Fibroblast of lung (primary cell): ENCODE results near the gene CPEB4. TPM values are rescaled to one million over a fixed set of nuclear protein-coding genes. Genes with fewer than 3 reads are reported as not detected.
A peak's percentile ranks its signal among the peaks of the same experiment; 100 is the strongest.

Experiments
- DNase-seq, 2 donors: peaks; one replicate each; pipeline versions ENCODE4 v3.0.0 to v3.0.0-alpha.2; 2010; ENCODE audit warnings: low read depth in 2 of 2
- H2AFZ ChIP-seq: 2 replicates; pipeline ENCODE4 v1.5.1; 2012; ENCODE audit warnings: low read length, control low read depth, inconsistent platforms
- H3K27ac ChIP-seq: 2 replicates; pipeline ENCODE4 v1.5.1; 2011; ENCODE audit warnings: low read length, control low read depth; ENCODE audit not compliant: insufficient read depth
- H3K27me3 ChIP-seq: 2 replicates; pipeline ENCODE4 v1.5.1; 2011; ENCODE audit warnings: mild to moderate bottlenecking, low read length; ENCODE audit not compliant: control insufficient read depth, insufficient read depth
- H3K36me3 ChIP-seq: 2 replicates; pipeline ENCODE4 v1.5.1; 2011; ENCODE audit warnings: low read length; ENCODE audit not compliant: control insufficient read depth, insufficient read depth
- H3K4me1 ChIP-seq: 2 replicates; pipeline ENCODE4 v1.5.1; 2011; ENCODE audit warnings: low read length; ENCODE audit not compliant: control insufficient read depth, insufficient read depth; ENCODE audit errors: extremely low read depth
- H3K4me2 ChIP-seq: 2 replicates; pipeline ENCODE4 v1.5.1; 2011; ENCODE audit warnings: low read length, control low read depth; ENCODE audit not compliant: insufficient read depth; ENCODE audit errors: extremely low read depth
- H3K4me3 ChIP-seq, 4 experiments: fragments of 200-600 bp in 1 of 4; sonication (generic) in 1 of 4; replicated peaks in 1 of 4; 2 replicates each; pipeline ENCODE4 v1.5.1; 2011 to 2016; ENCODE audit warnings: low read length in 4 of 4, low read depth in 3 of 4, mild to moderate bottlenecking in 3 of 4, control low read depth in 2 of 4, inconsistent platforms in 1 of 4, mixed read lengths in 1 of 4; ENCODE audit not compliant: insufficient read depth in 1 of 4; ENCODE audit errors: control extremely low read depth in 1 of 4
- H3K79me2 ChIP-seq: 2 replicates; pipeline ENCODE4 v1.5.1; 2012; ENCODE audit warnings: mild to moderate bottlenecking, low read length, inconsistent platforms; ENCODE audit not compliant: control insufficient read depth, insufficient read depth
- H3K9ac ChIP-seq: 2 replicates; pipeline ENCODE4 v1.5.1; 2011; ENCODE audit warnings: mild to moderate bottlenecking, low read length, control low read depth; ENCODE audit not compliant: insufficient read depth
- H3K9me3 ChIP-seq: 2 replicates; pipeline ENCODE4 v1.5.1; 2012; ENCODE audit warnings: low read depth, low read length; ENCODE audit not compliant: control insufficient read depth, insufficient read depth
- H4K20me1 ChIP-seq: 2 replicates; pipeline ENCODE4 v1.5.1; 2011; ENCODE audit warnings: low read length; ENCODE audit not compliant: control insufficient read depth, insufficient read depth; ENCODE audit errors: extremely low read depth
- CTCF ChIP-seq, 2 donors: IDR thresholded peaks in 1 of 2; conservative IDR thresholded peaks in 1 of 2; 1 replicate in 1 of 2; 2 replicates in 1 of 2; pipeline ENCODE4 v1.5.1; 2011 to 2012; ENCODE audit warnings: low read length in 2 of 2, control low read depth in 1 of 2, inconsistent platforms in 1 of 2, low read depth in 1 of 2, mild to moderate bottlenecking in 1 of 2
- EZH2 ChIP-seq: IDR thresholded peaks from 2 replicates; pipeline ENCODE4 v1.5.1; 2012; ENCODE audit warnings: low read length, control low read depth, mild to moderate bottlenecking; ENCODE audit errors: missing control alignments
- polyA plus RNA-seq, 2 donors: library from polyadenylated mRNA; depleted of rRNA in 1 of 2; stranded (reverse) in 1 of 2; unstranded in 1 of 2; fragments of >200 nt; gene quantifications; 2 replicates each; pipeline ENCODE4 v1.2.1, GENCODE V29; 2011 to 2012; ENCODE audit warnings: missing spikeins in 1 of 2
- total RNA-seq: library from RNA; depleted of rRNA; stranded (reverse); fragments of >200 nt; gene quantifications from 2 replicates; pipeline ENCODE4 v1.2.1, GENCODE V29; 2014

Gene CPEB4
- total and polyA plus RNA-seq, 2 donors (not counting 1 experiment from before 2014, with no cell fraction given): 19.9 to 23.6 TPM

GRCh38 chr5:173852790-173853359, 35.3 kb upstream of the CPEB4 start:
- H3K4me2 ChIP-seq: no peak overlapping the region
- no peak overlapping the region for H3K4me3 ChIP-seq
- DNase-seq: no peak
- H3K4me1 ChIP-seq: no peaks in the 10 kb centered on the region
- H3K9ac ChIP-seq: no peak overlapping the region
- no peak overlapping the region for H2AFZ ChIP-seq
- H3K9me3 ChIP-seq: no peaks in the 10 kb centered on the region
- no peaks in the 10 kb centered on the region for H3K36me3 ChIP-seq
- no peaks in the 10 kb centered on the region for H4K20me1 ChIP-seq
- no peak overlapping the region for H3K27ac ChIP-seq
- no peaks in the 10 kb centered on the region for H3K79me2 ChIP-seq
- H3K27me3 ChIP-seq: no peaks in the 10 kb centered on the region
- TF ChIP-seq EZH2 (no peak), CTCF (conservative IDR thresholded peaks at IDR 0.05 in 1 of 2, IDR thresholded peaks at IDR 0.05 in 1 of 2; ENCODE audit: low read depth in 1 of 2, low read length in 2 of 2) (no peak)

GRCh38 chr5:173853370-173854131, 34.6 kb upstream of the CPEB4 start:
- H4K20me1 ChIP-seq: no peaks in the 10 kb centered on the region
- TF ChIP-seq EZH2 (no peak), CTCF (conservative IDR thresholded peaks at IDR 0.05 in 1 of 2, IDR thresholded peaks at IDR 0.05 in 1 of 2; ENCODE audit: low read depth in 1 of 2, low read length in 2 of 2) (no peak)
- H3K4me1 ChIP-seq: no peaks in the 10 kb centered on the region
- no peaks in the 10 kb centered on the region for H3K27me3 ChIP-seq
- H3K27ac ChIP-seq: no peak overlapping the region
- H3K4me3 ChIP-seq: no peak overlapping the region
- H3K4me2 ChIP-seq: no peak overlapping the region
- DNase-seq: no peak
- no peaks in the 10 kb centered on the region for H3K79me2 ChIP-seq
- no peak overlapping the region for H3K9ac ChIP-seq
- H3K9me3 ChIP-seq: no peaks in the 10 kb centered on the region
- no peaks in the 10 kb centered on the region for H3K36me3 ChIP-seq
- no peak overlapping the region for H2AFZ ChIP-seq

DNA sequence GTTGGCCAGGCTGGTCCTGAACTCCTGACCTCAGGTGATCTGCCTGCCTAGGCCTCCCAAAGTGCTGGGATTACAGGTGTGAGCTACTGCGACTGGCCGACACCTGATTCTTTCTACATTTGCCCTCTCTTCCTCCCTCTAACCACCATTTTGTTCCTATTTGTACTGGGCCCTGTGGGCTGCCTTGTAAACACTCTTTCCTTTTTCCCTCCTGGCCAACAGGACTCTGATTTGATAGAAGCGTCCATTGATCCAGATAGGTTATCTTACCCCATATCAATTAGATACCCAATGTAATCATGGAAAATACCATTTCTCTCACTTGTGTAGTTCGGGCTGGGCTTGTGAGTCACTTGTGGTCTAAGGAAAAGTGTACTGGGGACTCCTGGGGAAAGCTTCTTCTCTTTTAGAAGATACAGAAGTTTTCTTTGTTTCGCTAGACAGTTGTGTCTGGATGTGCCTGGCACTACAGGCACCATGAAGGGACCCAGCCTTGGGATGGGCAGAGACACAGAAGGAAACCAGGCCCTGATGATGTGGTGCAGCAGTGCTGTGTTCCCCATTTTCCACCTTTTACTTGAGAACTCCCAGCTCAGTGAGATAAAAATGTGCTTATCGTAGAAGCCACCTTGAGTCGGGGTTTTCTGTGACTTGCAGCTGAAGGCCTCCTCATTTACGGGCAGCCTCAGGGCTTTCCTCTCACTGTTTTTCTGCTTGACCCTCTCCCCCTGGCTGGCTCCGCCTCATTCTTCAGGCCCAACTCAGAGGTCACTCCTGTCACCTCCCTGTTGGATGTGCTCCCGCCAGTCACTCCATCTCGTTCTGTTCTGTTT, 32.8 kb upstream of the CPEB4 start:
- Histone ChIP-seq H2AFZ (no peak overlapping the region), H4K20me1 (no peaks in the 10 kb centered on the region), H3K36me3 (no peaks in the 10 kb centered on the region), H3K4me3 (no peak overlapping the region), H3K4me1 (no peaks in the 10 kb centered on the region), H3K27ac (no peak overlapping the region), H3K27me3 (no peaks in the 10 kb centered on the region), H3K9ac (no peak overlapping the region), H3K9me3 (no peaks in the 10 kb centered on the region), H3K4me2 (no peak overlapping the region), H3K79me2 (no peaks in the 10 kb centered on the region)
- TF ChIP-seq EZH2: no peak
- TF ChIP-seq CTCF (conservative IDR thresholded peaks at IDR 0.05 in 1 of 2, IDR thresholded peaks at IDR 0.05 in 1 of 2; ENCODE audit: low read depth in 1 of 2, low read length in 2 of 2): no peak
- DNase-seq: peak in 1 of 2 donors; percentile 39
